GM19023 (cell line): Measurements from ENCODE around the gene TCAF1.

Experiments used
- ATAC-seq: cut with Tn5 transposase; IDR thresholded peaks from one replicate; pipeline ENCODE4 v1.9.1; 2021; ENCODE audit warnings: mild to moderate bottlenecking, moderate library complexity; ENCODE audit not compliant: unreplicated experiment

The TCAF1 gene, protein sequence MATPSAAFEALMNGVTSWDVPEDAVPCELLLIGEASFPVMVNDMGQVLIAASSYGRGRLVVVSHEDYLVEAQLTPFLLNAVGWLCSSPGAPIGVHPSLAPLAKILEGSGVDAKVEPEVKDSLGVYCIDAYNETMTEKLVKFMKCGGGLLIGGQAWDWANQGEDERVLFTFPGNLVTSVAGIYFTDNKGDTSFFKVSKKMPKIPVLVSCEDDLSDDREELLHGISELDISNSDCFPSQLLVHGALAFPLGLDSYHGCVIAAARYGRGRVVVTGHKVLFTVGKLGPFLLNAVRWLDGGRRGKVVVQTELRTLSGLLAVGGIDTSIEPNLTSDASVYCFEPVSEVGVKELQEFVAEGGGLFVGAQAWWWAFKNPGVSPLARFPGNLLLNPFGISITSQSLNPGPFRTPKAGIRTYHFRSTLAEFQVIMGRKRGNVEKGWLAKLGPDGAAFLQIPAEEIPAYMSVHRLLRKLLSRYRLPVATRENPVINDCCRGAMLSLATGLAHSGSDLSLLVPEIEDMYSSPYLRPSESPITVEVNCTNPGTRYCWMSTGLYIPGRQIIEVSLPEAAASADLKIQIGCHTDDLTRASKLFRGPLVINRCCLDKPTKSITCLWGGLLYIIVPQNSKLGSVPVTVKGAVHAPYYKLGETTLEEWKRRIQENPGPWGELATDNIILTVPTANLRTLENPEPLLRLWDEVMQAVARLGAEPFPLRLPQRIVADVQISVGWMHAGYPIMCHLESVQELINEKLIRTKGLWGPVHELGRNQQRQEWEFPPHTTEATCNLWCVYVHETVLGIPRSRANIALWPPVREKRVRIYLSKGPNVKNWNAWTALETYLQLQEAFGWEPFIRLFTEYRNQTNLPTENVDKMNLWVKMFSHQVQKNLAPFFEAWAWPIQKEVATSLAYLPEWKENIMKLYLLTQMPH

DNA sequence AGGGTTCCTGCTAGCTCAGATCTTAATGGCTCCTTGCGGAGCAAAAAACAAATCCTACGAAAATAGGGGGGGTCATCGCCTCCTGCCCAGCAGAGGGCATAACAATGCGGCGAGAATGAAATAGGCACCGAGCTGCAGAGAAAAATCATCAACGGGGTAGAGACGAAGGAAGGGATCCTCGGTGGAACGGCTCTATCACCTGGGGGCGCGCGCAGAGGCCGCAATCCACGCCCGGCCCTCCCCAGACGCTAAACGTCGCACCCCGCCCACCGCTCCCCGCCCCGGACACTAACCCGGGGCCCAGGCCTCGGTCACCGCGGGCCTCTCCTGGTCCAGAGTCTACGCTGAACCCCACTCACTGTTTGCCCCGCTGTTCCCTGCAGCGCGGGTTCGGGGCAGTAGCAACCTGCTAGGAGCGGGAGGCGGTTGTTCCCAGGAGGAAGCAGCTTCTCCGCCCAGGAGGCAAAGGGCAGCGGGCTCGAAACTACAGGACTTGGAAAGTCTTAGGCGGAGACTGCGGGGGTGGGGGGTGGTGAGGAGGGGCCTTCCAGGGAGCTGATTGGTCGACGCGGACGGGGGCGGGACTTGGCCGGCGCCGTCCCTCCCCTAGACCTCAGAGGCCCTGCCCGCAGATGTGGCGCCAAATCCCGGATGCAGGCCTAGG is at the start of gene TCAF1:
TSS of gene TCAF1 (minus strand) at position 509 of the 664 bp plus-strand sequence. CDS start 25,568 bp downstream, outside the sequence.
- peak; percentile 95 for ATAC-seq

DNA sequence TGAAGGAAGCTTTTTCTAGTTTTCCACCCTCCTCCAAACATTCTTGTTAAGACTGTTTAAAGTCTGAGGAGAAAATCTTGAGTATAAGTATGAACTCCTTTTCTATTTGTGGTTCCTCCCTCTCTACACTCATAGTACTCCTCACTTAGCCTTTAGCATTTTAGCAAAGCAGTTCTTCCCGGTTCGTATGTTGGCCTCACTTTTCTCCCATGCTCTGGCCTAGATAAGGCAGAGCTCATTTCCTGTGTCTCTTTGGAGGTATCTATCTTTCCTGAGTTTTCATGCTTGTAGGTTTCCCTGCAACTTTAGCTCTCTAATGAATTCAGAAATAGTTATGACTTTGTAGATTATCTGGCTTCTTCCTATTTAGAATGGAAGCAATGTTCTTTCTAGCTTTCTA is 46.8 kb upstream of the TCAF1 start:
- ATAC-seq = no peak

DNA sequence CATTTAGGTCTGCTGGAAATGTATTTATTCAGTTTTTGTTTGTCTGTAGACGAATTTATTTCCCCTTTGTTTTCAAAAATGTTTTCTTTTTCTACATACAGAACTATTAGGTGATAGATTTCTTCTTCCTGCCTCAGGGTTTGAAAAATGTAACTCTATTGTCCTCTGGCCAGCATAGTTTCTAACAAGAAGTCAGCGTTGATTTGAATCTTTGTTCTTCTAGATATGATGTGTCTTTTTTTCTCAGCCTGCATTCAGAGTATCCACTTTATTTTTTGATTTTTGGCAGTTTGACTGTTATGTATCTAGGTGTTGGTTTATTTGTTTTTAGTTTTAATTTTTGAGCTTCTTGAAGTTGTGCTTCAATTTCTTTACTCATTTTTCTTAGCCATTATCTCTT is 45.1 kb upstream of the TCAF1 start:
- ATAC-seq = no peak

DNA sequence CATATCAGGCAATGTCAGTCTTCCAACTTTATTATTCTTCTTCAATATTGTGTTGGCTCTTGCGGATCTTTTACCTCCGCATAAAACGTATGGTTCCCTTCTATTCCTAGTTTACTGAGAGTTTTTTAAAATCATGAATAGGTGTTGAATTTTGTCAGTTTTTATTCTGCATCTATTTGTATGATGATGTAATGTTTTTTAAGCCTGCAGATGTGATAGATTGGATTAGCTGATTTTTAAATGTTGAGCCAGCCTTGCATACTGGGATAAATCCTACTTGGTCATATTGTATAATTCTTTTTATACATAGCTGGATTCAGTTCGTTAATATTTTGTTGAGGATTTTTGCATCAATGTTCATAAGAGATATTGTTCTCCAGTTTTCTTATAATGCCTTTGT is 43.4 kb upstream of the TCAF1 start:
- no peak for ATAC-seq

DNA sequence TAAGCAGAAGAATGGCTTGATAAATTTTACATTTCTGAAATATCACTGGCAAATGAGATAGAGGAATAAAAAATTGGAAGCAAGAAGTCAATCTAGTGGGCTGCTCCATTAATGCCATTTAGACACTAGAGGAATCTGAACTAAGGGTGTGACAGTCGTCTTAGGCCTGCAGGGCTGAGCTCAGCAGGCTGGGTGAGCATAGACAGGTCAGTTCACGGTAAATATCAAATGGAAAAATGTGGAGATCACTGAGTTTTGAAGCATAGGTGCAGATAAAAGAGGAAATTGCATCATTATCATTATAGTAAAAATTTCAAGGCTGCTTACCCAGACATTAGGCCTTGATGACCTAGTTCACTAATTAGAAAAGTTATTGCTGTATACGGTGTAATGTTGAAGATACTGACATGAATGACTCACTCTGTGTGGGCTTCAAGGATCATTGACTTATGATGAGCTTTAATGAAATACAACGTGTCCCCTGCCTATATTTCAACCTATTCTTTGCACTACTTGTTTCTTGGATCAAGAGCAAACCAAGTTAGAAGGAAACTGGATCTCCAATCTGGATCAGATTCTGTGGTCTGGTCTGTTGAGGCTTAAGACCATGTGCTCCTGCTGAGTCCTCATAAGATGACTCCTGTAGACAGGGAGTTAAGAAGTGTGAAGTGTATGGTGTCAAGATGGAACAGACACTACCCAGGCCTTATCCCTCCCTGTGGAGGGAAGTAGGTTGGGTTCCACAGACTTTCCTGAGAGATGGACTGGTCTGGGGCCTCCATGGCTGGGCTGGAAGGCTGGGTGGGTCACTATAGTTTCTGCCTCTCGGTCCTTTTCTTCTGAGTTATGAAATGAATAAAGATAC is 36.6 kb upstream of the TCAF1 start:
- ATAC-seq = no peak

DNA sequence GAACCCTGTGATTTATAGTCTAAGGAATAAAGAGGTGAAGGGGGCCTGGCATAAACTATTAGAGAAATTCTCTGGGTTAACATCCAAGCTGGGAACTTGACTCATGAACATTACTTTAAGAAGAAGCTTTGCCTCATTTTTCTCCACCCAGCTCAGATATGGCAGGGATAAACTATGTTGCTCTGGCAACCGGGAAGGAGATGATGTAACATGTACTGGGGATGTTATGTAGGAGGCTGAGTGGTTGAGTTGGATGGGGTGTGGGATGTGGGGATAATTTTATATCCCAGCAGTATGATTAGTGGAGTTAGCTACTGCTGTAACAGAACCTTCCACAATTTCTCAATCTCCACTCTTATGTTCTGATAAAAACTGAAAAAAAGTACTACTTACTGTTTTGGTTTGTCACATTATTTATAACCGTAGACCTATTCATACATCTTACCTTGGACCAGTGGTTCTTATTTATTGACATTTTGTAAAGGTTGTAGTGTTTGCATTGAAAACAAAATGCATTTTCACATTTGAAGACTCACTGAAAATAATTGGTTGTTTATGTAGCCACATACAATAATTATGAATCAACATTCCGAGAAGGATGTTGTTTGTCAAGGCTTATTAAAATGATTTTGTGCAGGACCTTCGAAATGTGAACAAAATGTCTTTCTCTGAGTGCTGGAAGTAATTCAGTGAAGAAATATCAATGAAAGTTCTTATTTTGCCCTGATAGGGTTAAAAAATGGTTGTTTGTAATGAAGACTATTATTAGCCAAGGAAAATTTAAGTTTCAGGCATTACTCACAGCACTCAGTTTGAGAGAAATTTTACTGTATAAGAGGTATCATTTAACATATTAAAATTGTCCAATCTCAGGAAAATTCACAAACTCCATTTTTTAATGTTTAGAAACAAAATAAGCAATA is 34.4 kb upstream of the TCAF1 start:
- no peak for ATAC-seq

DNA sequence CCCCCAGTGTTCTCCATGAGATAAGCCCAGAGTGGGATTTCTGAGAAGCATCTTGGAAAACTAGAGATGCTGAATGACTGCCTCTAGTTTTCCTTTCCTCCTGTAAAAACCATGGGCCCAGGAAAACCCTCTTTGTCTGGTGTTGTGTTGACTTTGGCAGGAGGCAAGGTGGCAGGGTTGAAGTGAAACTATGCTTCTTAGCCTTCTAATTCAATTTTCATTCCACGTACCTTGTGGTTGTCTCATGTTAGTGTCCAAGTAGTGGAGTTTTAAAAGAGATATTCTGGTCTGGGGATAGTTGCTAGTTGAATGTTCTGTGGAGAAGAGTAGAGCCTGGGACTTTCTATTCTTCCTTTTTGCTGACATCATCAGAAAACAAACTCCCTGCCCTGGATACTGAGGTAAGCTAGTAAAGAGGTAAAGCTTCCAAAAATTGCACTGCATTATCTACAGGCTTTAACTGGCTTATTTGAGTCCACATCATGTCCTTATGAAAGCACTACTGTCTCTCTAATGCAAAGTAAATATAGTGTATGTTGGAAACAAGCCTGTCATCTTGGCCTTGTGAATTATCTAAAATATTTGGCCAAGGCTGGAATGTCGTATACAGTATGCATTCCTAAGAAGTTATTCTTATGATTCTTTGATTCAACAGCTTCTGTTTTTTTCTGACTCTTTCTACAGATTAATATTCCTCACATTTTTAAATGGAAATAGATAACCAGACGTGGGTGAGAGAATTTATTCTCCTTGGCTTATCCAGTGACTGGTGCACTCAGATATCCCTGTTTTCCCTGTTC is 32.8 kb upstream of the TCAF1 start, which contains the start of gene OR2F2:
TSS of gene OR2F2 (plus strand) at position 708 of the 800 bp plus-strand sequence. CDS start at position 708, 0 bp downstream.
- ATAC-seq = no peak

DNA sequence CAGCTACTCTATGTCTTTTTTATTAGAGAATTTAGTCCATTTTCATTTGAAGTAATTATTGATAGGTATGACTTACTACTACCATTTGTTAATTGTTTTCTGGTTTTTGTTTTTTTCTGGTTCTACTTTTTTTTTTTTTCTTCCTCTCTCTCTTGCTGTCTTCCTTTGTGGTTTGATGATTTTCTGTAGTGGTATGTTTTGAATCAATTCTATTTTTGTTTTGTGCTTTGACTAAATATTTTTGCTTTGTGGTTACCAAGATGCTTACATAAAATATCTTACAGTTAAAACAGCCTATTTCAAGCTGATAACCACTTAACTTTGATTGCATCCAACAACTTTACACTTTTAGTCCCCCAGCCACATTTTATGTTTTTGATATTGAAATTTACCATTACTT is 29.8 kb upstream of the TCAF1 start:
- ATAC-seq = no peak

DNA sequence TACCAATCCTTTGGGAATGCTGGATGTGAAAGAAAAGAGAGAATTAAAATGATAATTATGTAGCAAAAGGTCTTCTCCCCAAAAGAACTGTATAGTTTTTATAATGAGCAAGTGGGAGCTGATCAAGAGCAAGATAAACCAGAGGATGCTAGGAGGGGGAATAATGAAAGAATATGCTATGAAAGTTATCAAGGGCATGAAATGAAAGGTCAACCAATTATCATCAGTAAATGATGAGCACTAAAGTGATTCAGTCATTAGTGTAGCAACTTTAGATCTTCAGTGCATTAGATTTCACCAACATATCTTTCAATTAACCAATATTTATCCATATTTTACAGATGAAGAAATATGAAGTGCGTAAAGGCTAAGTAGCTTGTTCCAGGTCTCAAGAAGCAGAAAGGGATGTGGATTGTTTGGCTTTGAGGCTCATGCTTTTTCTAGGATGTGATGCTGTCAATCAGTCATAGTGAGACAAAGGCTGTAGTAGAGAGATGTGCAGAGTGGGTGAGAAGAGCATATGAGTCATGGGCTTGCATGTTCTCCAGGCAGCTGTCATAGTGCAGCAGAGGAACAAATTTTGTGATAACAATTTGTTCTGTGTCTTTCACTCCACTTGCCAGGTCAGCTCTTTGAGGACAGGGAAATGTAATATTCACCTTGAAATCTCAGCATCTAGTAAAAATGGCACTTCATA is 27.4 kb upstream of the TCAF1 start:
- peak; percentile 52 for ATAC-seq

DNA sequence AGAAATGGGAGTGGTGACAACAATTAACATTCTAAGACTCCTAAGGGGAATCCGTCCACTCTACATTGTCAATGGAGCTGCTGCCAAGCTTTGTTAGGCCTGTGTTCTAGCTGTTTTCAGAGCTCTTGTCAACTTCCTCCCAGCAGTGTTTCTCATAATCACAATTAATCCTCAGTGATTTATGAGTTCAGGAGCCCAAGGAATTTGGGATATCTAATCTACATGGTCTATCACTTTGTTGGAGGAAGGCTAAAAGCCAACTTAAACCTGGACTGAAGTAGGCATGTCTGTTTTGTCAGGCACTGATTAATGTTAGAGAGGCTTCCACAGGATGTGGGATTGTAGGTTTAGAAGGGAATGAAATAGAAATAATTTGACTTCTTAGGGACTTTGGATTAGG is 22.9 kb upstream of the TCAF1 start:
- no peak for ATAC-seq

DNA sequence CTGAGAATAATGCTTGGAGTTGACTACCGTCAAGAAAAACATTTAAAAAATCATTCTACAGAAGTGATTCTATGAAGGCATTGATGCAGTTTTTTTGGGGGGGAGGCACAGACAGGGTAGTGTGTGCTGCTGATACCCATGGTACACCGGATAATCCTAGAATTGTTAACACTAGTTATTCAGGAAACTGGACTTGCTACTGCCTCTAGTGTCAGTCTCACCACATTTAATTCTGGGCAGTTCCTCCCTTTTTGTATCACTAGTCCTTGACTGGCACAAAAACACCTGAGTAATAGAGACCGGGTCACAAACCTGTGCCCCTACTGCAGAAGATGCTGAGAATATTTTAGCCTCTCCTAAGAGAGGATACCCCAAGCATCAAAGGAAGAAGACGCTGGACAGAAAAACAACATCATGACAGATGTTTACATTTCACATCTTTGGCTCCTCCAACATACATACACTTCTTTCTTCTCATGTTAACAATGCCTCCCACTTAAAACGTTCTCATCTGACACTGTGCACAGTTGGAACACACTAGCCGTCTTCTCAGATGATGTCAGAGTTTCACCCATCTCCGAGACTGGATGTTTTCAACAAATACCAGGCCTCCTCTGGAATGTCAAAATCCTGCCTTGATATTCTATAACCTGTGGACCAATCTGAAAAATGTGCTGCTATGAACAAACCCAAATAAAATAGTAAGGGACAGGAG is 13.1 kb upstream of the TCAF1 start:
- no peak for ATAC-seq

DNA sequence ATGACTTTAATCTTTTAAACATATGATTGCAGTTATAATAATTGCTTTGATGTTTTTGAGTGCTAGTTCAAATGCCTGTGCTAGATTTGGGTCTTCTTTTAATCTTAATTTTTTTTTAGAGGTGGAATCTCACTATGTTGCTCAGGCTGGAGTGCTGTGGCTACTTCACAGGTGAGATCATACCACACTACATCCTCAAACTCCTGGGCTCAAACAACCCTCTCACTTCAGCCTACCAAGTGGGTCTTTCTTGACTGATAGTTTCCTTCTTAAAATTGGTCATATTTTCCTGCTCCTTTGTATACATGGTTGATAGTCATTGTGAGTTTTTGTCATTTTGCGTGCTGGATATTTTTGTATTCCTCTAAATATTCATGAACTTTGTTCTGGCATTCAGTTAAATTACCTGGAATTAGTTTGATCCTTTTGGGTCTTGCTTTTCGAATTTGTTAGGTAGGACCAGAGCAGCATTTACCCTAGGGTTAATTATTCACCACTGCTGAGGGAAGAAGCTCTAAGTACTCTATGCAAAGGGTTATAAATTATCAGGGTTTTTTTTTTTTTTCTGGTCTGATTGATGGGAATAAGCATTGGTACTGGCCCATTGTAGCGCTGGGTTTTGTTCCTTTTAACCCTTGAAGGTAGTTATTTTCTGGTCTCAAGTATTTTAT is 12.1 kb upstream of the TCAF1 start:
- no peak for ATAC-seq

DNA sequence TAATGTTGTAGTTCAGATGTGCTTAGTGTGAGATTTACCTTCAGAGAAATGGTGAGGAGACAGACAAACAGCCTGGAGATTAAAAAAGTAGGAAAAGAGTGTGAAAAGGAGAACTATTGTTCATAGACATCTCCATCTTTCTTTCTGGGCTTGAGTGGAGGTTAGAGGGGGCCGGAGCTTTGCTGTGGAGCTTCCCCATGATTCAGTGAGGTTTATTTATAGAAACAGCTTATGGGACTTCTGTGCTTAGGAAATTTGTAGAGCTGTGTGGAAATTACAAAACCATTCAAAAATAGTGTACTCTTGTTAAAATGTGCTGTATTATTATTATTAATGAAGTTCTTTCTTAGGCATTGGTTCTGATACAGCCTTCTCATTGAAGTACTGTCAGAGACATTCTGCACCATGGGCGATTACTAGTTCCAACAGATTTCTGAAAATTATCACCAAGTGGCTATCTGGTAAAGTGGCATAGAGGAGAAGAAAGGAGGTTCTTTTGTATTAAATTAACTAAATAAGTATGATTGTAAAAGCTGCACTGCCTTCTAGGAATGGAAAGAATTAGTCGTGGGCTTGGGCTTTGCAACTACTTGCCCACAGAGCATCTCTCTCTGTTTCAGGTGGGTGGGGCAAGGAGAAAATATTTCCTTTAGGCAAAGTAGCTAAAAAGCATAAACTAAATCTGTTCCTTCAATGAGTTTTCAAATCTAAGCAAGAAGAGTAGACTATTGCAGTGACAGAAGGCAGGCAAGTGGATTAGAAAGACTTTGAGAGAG is 8.7 kb upstream of the TCAF1 start:
- ATAC-seq = no peak

DNA sequence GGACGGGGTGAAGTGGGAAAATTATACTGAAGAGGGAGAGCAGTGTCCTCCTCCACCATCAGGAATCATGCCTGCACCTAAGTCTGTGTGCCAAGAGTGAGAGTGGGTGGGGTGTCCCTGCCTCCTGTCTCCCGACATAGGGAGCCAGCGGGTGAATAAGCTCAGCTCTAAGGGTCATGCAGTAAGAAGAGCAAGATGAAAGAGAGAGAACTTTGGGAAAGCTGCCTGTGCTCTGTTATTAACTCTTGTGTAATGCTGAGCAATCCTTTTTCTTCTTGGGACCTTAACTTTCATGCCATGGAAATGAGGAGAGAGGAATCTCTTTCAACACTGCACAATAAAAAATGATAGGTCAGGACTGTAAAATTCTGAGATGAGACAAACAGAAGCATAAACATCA is 7.9 kb upstream of the TCAF1 start:
- ATAC-seq = no peak

DNA sequence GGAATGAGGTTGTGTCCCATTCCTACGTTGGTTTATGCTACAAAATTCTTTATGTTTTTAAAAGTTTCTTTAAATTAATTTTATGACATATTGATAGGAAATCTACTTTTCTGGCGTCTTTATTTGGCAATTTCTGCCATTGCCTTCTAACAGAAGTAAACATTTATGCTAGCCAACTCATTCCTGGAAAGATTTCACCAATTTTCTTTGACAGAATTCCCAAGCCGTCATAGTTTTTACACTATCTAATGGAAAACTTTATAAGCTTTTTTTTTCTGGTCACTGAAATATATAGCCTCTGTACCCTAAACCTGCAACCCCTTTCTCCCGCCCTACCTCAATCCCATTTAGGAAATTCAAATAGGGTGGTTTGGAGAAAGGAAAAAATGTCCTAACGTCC is 6.1 kb upstream of the TCAF1 start:
- ATAC-seq = no peak

DNA sequence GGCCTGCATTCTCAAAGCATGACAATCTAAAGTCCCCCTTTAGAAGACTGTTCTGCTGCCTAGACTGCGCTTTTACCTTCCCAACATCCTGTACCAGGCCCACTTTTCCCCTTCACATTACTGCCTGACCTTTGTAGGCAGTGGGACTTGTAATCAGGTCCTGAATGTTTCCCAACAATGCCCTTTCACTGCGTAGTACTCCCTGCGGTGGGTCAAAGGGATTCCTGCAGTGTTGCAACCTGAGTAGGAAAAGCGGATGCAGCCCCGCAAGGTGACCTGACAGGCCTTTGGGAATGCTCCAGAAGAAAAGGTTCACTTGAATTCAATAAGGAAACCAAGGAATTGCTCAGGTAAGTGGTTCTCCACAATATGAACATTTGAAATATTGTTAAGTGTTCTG is 4.9 kb upstream of the TCAF1 start:
- ATAC-seq = no peak
